ENCODE data around the gene NDST1.

NDST1 gene

DNA sequence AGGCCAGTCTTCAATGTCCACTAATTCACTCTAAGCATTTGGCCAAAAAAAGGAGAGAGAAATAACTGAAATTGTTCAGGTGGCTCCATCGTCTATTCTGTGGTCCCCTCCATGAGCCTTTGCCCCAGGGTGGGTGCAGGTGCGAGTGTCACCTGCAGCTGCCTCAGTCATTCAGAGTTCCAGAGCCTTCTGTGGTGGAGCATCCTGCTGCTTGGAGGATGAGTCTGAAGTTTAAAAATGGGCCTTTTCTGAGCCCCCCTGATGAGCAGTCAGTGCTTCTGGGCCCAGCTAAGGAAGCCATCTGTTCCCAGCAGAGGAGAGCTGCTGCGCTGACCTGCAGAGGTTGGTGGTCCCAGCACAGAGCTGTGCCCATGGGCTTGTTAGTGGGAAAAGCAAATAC is 48.2 kb downstream of the NDST1 start:
- no peak for ATAC-seq
- TF ChIP-seq PPARA (CRISPR knock-in tag; IDR thresholded peaks at IDR 0.05; ENCODE audit: borderline replicate concordance): no peak
- TF ChIP-seq, protein P1, sequence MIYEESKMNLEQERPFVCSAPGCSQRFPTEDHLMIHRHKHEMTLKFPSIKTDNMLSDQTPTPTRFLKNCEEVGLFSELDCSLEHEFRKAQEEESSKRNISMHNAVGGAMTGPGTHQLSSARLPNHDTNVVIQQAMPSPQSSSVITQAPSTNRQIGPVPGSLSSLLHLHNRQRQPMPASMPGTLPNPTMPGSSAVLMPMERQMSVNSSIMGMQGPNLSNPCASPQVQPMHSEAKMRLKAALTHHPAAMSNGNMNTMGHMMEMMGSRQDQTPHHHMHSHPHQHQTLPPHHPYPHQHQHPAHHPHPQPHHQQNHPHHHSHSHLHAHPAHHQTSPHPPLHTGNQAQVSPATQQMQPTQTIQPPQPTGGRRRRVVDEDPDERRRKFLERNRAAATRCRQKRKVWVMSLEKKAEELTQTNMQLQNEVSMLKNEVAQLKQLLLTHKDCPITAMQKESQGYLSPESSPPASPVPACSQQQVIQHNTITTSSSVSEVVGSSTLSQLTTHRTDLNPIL (CRISPR knock-in tag; IDR thresholded peaks at IDR 0.05; ENCODE audit: low read depth): no peak
- TF ChIP-seq ZFP30 (CRISPR knock-in tag; IDR thresholded peaks at IDR 0.05): no peak
- no peak for TF ChIP-seq ZFP3 (CRISPR knock-in tag; IDR thresholded peaks at IDR 0.05)
- TF ChIP-seq, protein P2, sequence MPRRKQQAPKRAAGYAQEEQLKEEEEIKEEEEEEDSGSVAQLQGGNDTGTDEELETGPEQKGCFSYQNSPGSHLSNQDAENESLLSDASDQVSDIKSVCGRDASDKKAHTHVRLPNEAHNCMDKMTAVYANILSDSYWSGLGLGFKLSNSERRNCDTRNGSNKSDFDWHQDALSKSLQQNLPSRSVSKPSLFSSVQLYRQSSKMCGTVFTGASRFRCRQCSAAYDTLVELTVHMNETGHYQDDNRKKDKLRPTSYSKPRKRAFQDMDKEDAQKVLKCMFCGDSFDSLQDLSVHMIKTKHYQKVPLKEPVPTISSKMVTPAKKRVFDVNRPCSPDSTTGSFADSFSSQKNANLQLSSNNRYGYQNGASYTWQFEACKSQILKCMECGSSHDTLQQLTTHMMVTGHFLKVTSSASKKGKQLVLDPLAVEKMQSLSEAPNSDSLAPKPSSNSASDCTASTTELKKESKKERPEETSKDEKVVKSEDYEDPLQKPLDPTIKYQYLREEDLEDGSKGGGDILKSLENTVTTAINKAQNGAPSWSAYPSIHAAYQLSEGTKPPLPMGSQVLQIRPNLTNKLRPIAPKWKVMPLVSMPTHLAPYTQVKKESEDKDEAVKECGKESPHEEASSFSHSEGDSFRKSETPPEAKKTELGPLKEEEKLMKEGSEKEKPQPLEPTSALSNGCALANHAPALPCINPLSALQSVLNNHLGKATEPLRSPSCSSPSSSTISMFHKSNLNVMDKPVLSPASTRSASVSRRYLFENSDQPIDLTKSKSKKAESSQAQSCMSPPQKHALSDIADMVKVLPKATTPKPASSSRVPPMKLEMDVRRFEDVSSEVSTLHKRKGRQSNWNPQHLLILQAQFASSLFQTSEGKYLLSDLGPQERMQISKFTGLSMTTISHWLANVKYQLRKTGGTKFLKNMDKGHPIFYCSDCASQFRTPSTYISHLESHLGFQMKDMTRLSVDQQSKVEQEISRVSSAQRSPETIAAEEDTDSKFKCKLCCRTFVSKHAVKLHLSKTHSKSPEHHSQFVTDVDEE (CRISPR knock-in tag; IDR thresholded peaks at IDR 0.05): no peak
- no peak for TF ChIP-seq BACH2 (CRISPR knock-in tag; IDR thresholded peaks at IDR 0.05; ENCODE audit: borderline replicate concordance)
- no peak for TF ChIP-seq ZNF8 (CRISPR knock-in tag; IDR thresholded peaks at IDR 0.05)
- TF ChIP-seq ZC3H10 (CRISPR knock-in tag; IDR thresholded peaks at IDR 0.05): no peak
- no peak for TF ChIP-seq ZNF565 (CRISPR knock-in tag; conservative IDR thresholded peaks at IDR 0.05; ENCODE audit: low read depth)
- TF ChIP-seq ARNTL (CRISPR knock-in tag; IDR thresholded peaks at IDR 0.05; ENCODE audit: borderline replicate concordance, low read depth): no peak
- TF ChIP-seq ISL1 (CRISPR knock-in tag; IDR thresholded peaks at IDR 0.05): no peak
- TF ChIP-seq GLIS3 (CRISPR knock-in tag; IDR thresholded peaks at IDR 0.05): no peak

DNA sequence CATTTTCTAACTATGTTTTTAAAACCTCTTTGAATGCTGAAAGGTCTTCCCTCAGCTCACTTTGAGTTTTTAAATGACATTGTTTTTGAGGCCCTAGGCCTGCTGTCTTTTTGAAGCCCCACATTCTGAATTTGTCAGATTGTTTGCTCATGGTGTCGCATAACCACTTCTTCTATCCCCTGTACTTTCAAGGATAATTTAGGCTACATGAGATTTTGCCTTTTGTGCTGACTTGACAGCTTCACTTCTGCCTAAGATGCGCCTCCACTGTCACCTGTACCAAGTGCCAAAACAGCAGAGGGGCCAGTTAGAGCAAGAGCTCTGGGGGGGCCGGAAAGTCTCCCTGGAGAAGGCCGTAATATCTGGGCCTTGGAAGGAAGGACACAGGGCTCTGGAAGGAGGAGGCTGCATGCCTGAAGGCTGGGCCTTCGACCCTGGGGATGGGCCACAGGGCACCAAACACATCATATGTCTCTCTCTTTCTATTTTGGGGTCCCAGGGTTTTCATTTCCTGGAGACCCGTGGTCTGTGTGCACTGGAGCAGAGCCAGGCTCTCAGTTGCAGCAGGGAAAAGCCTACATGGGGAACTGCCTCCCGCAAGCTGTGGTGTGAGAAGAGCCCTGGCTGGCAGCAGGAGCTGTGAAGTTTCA is 49.1 kb downstream of the NDST1 start:
- no peak for TF ChIP-seq ZFP30 (CRISPR knock-in tag; IDR thresholded peaks at IDR 0.05)
- TF ChIP-seq ARNTL (CRISPR knock-in tag; IDR thresholded peaks at IDR 0.05; ENCODE audit: borderline replicate concordance, low read depth): no peak
- TF ChIP-seq ZC3H10 (CRISPR knock-in tag; IDR thresholded peaks at IDR 0.05): no peak
- TF ChIP-seq, protein P3, sequence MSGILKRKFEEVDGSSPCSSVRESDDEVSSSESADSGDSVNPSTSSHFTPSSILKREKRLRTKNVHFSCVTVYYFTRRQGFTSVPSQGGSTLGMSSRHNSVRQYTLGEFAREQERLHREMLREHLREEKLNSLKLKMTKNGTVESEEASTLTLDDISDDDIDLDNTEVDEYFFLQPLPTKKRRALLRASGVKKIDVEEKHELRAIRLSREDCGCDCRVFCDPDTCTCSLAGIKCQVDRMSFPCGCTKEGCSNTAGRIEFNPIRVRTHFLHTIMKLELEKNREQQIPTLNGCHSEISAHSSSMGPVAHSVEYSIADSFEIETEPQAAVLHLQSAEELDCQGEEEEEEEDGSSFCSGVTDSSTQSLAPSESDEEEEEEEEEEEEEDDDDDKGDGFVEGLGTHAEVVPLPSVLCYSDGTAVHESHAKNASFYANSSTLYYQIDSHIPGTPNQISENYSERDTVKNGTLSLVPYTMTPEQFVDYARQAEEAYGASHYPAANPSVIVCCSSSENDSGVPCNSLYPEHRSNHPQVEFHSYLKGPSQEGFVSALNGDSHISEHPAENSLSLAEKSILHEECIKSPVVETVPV (CRISPR knock-in tag; IDR thresholded peaks at IDR 0.05): no peak
- TF ChIP-seq, protein P2 (CRISPR knock-in tag; IDR thresholded peaks at IDR 0.05): no peak
- no peak for TF ChIP-seq CSDC2 (CRISPR knock-in tag; IDR thresholded peaks at IDR 0.05)
- TF ChIP-seq TCF4 (CRISPR knock-in tag; IDR thresholded peaks at IDR 0.05; ENCODE audit: borderline replicate concordance): no peak
- no peak for ATAC-seq

DNA sequence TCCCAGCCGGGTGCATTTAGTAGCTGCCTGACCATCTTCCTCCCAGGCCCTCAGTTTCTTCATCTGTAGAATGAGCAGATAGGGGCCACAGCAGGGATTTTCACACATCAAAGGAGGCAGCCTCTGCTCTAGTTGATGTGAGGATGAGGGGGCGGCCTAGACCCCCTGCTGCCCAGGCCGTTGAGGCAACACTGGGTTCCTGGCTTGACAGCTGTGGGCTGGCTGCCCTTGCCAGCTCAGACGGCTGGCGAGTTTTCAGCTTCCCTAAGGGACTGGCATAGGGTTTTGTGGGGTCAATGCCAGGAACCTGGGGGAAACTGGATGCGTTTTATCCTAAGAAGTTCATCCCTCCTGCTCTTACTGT is 49.6 kb downstream of the NDST1 start:
- no peak for ATAC-seq
- TF ChIP-seq CSDC2 (CRISPR knock-in tag; IDR thresholded peaks at IDR 0.05) (no peak), ZNF8 (CRISPR knock-in tag; IDR thresholded peaks at IDR 0.05) (no peak), OSR1 (CRISPR knock-in tag; IDR thresholded peaks at IDR 0.05) (no peak), ESRRG (CRISPR knock-in tag; IDR thresholded peaks at IDR 0.05) (no peak), SNAI2 (CRISPR knock-in tag; IDR thresholded peaks at IDR 0.05) (no peak), ZFP3 (CRISPR knock-in tag; IDR thresholded peaks at IDR 0.05) (no peak), PPARA (CRISPR knock-in tag; IDR thresholded peaks at IDR 0.05; ENCODE audit: borderline replicate concordance) (no peak), ZC3H10 (CRISPR knock-in tag; IDR thresholded peaks at IDR 0.05) (no peak), ZNF565 (CRISPR knock-in tag; conservative IDR thresholded peaks at IDR 0.05; ENCODE audit: low read depth) (no peak), BACH2 (CRISPR knock-in tag; IDR thresholded peaks at IDR 0.05; ENCODE audit: borderline replicate concordance) (no peak), ARNTL (CRISPR knock-in tag; IDR thresholded peaks at IDR 0.05; ENCODE audit: borderline replicate concordance, low read depth) (no peak), TCF4 (CRISPR knock-in tag; IDR thresholded peaks at IDR 0.05; ENCODE audit: borderline replicate concordance) (no peak)
- TF ChIP-seq, protein P1 (CRISPR knock-in tag; IDR thresholded peaks at IDR 0.05; ENCODE audit: low read depth): no peak
- TF ChIP-seq, protein P2 (CRISPR knock-in tag; IDR thresholded peaks at IDR 0.05): no peak

Measured in SK-N-SH treated with all-trans-retinoic acid at 6 μM for 48 hours (cell line).